GM18951 (cell line): ENCODE results near the gene TMOD1.
"Not testable (repeated sequence)": the region's sequence is repeated elsewhere in the genome, so short reads cannot be mapped to it uniquely, and the experiment has no call there.

Experiments used
- POLR2A ChIP-seq: IDR thresholded peaks from 4 replicates; pipeline ENCODE4 v1.6.1; 2011; ENCODE audit warnings: mild to moderate bottlenecking; ENCODE audit not compliant: insufficient read length, insufficient read depth; ENCODE audit errors: extremely low read depth
- in situ Hi-C: fragments of 300-500 bp; cut with MboI; formaldehyde crosslinking; loops from one replicate; pipeline ENCODE4 v1.12.0; 2022; ENCODE audit warnings: low sequenced_read_pairs, mixed read lengths, inconsistent platforms; ENCODE audit not compliant: unreplicated experiment

Gene TMOD1

DNA sequence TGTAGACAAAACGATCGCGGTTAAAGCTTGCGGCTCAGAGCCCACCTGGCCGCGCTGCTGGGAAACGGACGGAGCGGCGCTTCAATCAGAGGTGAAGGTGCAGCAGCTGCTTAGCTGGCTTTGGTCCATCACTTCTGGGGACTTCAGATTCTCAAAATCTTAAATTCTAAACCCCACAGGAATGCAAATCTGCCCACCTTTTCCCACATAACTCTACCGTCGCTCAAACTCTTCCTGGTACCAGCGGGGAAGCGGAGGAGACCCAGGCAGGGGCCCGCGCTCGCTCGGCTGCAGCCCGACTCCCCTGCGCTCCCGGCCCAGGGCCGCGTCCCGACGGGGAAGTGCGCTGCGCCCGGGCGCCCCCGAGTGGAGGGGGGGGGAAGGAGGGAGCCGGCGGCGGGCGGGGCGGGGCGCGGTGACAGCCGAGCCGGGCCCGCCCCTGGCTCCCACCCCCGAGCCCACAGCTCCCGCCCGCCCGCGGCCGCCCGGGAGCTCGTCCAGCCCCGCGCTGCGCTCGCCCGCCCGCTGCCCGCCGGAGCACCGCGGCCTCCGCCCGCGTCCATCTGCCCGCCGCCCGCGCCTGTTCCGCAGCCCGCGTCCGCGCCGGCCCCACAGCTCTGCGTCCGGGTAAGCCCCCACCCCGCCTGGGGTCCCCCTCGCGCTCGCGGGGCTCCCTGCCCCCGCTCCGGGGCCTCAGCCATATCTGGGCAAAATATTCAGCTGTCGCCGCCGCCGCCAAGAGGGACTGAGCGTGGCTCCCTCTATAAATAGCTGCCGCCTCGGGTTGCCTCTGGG is at the start of gene TMOD1:
Gene TMOD1, plus strand, starts transcription at position 490 of the 795 bp plus-strand sequence. CDS start 22,523 bp downstream, outside the sequence.
- no peak for TF ChIP-seq POLR2A
- in situ Hi-C loops, result no loop called here

DNA sequence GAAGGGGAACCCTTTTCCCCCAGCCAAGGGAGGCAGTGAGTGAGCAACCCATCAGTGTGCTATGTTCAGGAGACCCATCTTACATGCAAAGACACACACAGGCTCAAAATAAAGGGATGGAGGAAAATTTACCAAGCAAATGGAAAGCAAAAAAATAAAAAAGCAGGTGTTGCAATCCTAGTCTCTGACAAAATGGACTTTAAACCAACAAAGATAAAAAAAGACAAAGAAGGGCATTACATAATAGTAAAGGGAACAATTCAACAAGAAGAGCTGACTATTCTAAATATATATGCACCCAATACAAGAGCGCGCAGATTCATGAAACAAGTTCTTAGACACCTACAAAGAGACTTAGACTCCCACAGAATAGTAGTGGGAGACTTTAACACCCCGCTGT is 47.9 kb upstream of the TMOD1 start:
- in situ Hi-C loops, result not testable (repeated sequence)

DNA sequence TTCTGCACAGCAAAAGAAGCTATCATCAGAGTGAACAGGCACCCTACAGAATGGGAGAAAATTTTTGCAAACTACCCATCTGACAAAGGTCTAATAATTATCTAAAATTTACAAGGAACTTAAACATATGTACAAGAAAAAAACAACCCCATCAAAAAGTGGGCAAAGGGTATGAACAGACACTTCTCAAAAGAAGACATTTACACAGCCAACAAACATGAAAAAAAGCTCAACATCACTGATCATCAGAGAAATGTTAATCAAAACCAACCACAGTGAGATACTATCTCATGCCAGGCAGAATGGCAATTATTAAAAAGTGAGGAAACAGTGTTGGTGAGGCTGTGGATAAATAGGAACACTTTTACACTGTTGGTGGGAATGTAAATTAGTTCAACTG is 44.6 kb upstream of the TMOD1 start:
- in situ Hi-C loops, result not testable (repeated sequence)

DNA sequence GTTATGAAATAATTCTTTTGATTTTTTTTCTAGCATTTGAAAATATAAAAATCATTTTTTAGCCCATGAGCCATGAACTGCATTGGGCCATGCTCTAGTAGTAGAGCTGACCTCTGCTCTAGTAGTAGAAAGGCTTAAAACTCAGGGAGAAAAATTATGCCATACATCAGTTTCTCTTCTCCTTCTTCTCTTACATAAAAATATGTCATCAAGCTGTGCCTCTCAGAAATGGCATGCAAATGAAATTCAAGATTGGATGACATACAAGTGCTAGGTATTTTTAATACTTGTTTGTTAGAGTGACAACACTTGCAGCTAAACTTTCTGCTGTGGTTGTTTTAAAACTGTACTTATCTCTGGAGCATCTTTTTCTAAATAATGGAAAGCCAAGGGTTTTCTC is 42.1 kb upstream of the TMOD1 start:
- in situ Hi-C loops, result no loop called here

DNA sequence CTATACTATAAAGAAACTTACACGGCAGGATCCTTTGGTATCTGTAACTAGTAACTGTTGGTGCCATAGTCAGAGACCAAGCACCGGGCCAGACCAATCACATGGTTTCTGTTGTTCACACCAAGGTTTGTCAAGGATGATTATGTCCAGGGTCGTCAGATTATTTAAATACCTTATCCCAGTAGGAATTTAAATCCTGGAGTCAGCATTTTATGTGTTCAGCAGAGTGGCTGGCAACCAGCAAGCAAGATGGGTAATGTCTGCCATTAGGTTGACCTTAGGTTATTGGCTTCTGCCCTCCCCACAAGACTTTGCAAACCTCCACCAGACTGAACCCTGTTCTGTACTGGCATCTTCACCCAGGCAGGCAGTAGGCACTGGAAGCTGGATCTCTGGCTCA is 39.3 kb upstream of the TMOD1 start:
- in situ Hi-C loops, result loop anchor here (10.0 kb wide), 1 partner anchor 153 kb away; no protein-coding TSS in a partner anchor

More for the DNA sequence above, 42.1 kb upstream of the TMOD1 start:
- no peak for TF ChIP-seq POLR2A

DNA sequence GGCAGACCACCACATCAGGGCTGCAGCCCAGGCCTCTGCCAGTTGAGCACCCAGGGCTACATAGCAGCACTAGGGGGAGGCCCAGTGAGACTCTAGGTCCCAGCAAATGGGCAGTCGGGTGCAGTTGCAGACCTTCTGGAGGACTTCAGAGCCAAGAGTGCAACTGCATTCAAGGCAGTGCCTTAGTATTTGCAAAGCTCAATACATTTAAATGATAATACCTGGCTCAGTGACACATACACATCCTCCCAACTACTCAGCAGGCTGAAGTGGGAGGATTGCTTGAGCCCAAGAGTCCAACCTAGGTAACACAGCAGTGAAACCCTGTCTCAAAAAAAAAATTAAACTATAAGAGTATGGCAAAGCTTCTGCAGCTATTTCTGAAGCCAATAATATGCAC is 38.6 kb upstream of the TMOD1 start:
- in situ Hi-C loops, result loop anchor here (10.0 kb wide), 1 partner anchor 152 kb away; no protein-coding TSS in a partner anchor
- TF ChIP-seq POLR2A, result no peak

More for the DNA sequence above, 39.3 kb upstream of the TMOD1 start:
- no peak for TF ChIP-seq POLR2A

DNA sequence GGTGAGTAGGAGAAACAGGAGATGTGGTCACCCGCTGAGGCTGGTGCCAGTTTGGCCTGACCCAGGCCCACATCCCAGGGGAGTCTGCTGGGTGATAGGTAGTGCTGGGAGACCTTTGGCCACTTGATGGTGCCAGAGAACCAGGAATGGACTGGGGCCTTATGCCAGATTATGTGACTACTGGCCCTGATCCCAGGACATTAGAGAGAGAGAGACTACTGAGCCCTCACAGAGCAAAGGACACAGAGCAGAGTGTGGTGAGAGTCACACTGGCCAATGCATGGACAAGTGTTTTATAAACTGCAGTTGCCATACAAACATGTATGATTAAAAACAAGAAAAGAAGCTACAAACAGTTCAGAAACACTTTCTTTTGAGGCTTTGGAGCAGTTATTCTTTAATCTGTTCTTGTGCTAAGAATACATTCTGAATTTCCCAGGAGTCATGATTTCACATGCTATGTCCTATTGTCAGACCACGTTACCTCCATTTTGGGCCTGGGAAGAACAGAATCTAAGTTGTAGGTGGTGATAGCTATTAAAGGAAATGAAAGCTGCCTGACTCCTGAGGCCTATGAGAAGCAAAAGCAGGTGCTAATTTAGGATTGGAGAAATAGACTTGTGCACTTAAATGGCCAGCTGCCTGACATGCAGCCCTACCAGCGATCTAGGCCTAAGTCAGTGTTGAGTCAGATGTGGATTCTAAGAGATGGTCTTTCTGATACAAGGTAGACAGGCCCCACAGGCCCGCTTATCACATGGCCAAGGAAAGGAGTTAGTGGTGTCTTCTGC is 32.6 kb upstream of the TMOD1 start:
- in situ Hi-C loops, result loop anchor here (10.0 kb wide), 1 partner anchor 146 kb away; no protein-coding TSS in a partner anchor
- TF ChIP-seq POLR2A, result no peak

DNA sequence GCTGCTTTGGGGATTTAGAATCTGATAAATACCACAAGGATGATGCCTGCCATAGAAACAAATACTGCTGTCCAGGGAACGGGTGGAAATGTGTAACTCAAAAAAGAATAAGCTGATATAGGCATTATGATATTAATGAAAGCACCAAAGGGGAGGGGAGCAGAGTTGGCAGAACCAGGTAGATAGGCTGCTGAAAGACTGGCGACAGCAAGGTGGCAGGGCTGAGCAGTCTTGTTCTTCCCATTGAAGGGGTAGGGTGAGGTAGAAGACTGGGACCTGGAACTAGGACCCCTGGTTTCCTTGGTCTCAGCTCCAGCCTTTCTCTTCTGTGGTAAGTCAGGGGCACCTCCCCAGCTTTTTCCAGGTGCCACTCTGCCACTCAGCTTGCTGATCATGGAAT is 31.4 kb upstream of the TMOD1 start:
- no peak for TF ChIP-seq POLR2A
- in situ Hi-C loops, result no loop called here

DNA sequence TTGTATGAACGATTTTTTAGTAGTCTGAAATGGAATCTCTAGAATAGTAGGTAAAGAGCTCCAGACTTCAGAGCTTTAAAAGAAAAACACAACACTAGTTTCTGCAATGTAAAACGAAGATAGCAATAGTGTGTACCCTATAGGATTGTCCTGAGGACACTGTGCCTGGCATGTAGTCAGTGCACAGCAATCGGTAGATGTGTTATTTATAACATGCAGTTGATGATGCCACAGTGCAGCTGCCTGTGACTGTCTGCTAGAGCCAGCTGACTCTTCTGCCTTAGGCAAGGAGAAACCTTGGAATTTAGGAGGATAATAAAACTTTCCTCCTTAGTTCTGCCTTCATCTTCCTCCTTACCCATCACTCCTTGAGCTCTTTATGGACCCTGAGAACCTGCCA is 27.7 kb upstream of the TMOD1 start:
- TF ChIP-seq POLR2A, result no peak
- in situ Hi-C loops, result no loop called here

DNA sequence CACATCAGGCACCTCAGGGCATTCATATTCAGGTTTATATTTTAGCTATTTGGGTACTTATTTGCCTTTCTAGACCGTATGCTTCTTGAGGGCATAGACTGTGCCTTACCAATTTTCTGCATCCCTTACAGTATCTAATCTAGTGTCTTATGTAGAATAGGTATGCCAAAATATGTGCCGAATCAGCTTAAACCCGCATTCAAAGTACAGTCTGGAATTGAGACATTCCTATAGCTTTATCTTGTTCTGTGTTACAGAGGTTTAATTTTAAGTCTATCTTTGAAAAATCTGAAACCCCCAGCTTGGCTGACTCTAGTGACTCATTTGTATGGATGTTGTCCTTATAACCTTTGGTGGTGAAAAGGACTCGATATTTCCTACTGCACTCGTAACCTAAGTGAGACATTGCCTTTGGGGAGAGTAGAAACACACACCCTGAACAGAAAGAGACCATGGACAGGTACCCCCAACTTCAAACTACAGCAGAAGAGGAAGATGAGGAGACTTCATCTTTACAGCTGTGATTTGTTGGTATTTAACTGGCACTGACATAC is 27.0 kb upstream of the TMOD1 start:
- in situ Hi-C loops, result no loop called here
- TF ChIP-seq POLR2A, result no peak

DNA sequence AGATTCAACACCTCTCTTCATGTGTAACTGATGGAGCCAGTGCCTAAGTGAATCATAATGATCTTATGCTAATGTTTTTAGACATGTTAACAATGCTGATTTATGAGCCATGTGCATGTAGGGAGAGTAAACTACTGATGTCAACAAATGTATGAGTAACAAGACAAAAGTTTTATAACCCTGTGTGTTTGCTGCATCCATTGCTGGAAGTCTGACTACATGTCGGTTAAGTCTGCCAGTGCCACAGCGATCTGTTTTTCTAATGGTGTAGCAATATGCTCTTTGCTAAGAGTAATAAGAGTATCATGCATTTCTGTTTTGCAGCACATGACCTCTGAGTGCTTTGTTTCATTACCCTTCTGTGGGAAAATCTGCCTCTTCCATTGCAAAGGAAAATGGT is 26.4 kb upstream of the TMOD1 start:
- no peak for TF ChIP-seq POLR2A
- in situ Hi-C loops, result no loop called here

DNA sequence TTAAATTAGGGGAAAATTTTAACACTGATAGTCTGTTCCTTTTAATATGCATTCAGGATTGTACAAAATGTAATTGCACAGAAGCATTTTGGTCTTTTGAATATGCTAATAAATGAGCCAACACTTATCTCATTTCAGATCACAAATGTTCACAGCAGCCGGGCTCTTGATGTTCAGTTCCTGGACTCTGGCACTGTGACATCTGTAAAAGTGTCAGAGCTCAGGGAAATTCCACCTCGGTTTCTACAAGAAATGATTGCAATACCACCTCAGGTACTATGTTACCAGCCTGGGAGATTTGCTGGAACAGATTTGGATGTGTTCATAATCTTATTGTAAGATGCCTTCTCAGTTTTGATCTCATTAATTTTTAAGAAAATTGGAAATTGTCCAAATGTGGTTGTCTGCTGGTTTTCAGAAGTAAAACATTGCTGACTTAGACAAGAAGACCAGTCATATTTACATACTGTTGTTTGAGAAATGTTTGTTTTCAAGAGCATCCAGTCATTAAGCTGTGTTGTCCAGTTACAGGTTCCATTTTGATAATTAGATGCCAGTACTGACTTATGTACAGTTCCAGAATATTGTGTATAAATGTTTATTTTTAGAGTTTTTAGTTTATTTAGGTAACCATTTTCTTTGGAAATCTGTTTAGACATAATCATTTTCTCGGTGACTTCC is 23.0 kb upstream of the TMOD1 start:
- no peak for TF ChIP-seq POLR2A
- in situ Hi-C loops, result no loop called here

DNA sequence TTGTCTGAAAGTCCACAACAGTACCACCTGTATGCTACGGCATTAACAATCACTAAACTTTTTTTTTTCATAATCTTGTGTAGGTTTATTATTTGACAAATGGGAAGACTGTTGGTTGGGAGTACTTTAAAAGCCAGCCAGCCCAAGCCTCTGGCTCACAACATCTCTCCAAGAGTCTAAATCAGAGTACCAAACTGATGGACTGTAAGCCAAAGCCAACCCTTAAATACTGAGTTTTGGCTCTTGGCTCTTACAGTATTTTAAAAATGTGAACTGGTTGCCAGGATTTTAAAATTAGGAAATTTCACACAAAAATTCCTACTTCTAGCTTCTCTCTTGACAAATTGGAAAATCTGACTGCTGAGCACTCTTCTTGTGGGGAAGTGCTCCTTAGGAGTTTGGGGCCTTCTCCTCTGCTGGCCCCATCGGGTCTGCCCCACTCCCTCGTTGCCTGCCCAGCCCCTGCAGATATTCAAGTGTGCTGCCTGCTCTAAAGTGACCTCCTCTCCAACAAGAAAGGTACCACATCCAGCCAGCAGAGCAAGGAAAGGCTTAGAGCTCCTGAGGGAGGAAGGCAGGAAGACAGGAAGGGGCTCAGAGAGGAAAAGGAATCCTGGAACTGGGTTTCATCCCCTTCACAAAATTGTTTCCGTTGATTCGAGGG is 21.8 kb upstream of the TMOD1 start:
- TF ChIP-seq POLR2A, result no peak
- in situ Hi-C loops, result no loop called here
